ENCODE results near the gene LRG1.

DNA sequence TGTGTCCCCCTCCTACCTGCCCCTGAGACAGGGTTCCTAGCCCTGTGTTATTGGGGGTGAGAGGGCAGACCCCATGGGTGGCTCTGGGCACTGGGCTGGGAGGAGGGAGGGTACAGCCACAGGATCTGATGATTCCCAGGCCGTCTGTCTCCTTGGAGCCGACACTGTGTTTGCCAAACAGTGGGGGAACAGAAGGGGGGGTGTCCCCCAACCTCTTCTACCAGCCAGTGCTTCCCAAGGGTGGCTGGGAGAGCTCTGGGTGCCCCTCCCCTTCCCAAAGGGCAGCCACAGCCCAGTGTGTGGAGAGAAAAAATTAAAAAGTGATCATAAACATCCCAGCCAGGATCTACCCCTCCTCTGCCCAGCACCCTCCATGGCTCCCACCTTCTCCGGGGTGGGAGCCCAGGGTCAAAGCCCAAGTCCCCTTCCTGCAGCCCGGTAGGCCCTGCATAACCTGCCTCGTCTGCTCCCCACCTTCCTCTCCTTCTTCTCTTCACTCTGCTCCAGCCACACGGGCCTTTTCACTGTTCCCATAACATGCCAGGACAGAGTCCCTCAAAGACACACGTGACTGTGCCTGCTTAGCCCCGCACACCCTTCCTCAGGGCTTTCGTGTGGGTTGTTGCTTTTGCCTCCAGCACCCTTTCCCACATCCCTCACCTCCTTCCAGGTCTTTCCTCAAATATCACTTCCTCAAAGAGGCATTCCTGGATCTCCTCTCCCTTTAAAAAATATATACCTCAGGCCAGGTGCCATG lies 20.1 kb downstream of the LRG1 start:
- TF ChIP-seq, protein P1, sequence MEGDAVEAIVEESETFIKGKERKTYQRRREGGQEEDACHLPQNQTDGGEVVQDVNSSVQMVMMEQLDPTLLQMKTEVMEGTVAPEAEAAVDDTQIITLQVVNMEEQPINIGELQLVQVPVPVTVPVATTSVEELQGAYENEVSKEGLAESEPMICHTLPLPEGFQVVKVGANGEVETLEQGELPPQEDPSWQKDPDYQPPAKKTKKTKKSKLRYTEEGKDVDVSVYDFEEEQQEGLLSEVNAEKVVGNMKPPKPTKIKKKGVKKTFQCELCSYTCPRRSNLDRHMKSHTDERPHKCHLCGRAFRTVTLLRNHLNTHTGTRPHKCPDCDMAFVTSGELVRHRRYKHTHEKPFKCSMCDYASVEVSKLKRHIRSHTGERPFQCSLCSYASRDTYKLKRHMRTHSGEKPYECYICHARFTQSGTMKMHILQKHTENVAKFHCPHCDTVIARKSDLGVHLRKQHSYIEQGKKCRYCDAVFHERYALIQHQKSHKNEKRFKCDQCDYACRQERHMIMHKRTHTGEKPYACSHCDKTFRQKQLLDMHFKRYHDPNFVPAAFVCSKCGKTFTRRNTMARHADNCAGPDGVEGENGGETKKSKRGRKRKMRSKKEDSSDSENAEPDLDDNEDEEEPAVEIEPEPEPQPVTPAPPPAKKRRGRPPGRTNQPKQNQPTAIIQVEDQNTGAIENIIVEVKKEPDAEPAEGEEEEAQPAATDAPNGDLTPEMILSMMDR (IDR thresholded peaks at IDR 0.05; ENCODE audit: low read depth, low read length, missing input control): no peak
- TF ChIP-seq, protein P2, sequence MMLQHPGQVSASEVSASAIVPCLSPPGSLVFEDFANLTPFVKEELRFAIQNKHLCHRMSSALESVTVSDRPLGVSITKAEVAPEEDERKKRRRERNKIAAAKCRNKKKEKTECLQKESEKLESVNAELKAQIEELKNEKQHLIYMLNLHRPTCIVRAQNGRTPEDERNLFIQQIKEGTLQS (IDR thresholded peaks at IDR 0.05): no peak
- TF ChIP-seq RAD21 (IDR thresholded peaks at IDR 0.05): no peak
- TF ChIP-seq TAF1 (conservative IDR thresholded peaks at IDR 0.05): no peak
- TF ChIP-seq, protein P3, sequence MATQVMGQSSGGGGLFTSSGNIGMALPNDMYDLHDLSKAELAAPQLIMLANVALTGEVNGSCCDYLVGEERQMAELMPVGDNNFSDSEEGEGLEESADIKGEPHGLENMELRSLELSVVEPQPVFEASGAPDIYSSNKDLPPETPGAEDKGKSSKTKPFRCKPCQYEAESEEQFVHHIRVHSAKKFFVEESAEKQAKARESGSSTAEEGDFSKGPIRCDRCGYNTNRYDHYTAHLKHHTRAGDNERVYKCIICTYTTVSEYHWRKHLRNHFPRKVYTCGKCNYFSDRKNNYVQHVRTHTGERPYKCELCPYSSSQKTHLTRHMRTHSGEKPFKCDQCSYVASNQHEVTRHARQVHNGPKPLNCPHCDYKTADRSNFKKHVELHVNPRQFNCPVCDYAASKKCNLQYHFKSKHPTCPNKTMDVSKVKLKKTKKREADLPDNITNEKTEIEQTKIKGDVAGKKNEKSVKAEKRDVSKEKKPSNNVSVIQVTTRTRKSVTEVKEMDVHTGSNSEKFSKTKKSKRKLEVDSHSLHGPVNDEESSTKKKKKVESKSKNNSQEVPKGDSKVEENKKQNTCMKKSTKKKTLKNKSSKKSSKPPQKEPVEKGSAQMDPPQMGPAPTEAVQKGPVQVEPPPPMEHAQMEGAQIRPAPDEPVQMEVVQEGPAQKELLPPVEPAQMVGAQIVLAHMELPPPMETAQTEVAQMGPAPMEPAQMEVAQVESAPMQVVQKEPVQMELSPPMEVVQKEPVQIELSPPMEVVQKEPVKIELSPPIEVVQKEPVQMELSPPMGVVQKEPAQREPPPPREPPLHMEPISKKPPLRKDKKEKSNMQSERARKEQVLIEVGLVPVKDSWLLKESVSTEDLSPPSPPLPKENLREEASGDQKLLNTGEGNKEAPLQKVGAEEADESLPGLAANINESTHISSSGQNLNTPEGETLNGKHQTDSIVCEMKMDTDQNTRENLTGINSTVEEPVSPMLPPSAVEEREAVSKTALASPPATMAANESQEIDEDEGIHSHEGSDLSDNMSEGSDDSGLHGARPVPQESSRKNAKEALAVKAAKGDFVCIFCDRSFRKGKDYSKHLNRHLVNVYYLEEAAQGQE (IDR thresholded peaks at IDR 0.05): no peak
- TF ChIP-seq SP1 (IDR thresholded peaks at IDR 0.05): no peak
- TF ChIP-seq JUND (IDR thresholded peaks at IDR 0.05): no peak
- TF ChIP-seq MAX (IDR thresholded peaks at IDR 0.05): no peak
- no peak for TF ChIP-seq HNF4A (conservative IDR thresholded peaks at IDR 0.05)
- TF ChIP-seq, protein P4, sequence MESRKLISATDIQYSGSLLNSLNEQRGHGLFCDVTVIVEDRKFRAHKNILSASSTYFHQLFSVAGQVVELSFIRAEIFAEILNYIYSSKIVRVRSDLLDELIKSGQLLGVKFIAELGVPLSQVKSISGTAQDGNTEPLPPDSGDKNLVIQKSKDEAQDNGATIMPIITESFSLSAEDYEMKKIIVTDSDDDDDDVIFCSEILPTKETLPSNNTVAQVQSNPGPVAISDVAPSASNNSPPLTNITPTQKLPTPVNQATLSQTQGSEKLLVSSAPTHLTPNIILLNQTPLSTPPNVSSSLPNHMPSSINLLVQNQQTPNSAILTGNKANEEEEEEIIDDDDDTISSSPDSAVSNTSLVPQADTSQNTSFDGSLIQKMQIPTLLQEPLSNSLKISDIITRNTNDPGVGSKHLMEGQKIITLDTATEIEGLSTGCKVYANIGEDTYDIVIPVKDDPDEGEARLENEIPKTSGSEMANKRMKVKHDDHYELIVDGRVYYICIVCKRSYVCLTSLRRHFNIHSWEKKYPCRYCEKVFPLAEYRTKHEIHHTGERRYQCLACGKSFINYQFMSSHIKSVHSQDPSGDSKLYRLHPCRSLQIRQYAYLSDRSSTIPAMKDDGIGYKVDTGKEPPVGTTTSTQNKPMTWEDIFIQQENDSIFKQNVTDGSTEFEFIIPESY (IDR thresholded peaks at IDR 0.05): no peak
